GM19023 (cell line): Measurements from ENCODE around the gene PTN.
"Not testable (repeated sequence)": the region's sequence is repeated elsewhere in the genome, so short reads cannot be mapped to it uniquely, and the experiment has no call there.

ENCODE experiments used
- ATAC-seq: cut with Tn5 transposase; IDR thresholded peaks from one replicate; pipeline ENCODE4 v1.9.1; 2021; ENCODE audit warnings: mild to moderate bottlenecking, moderate library complexity; ENCODE audit not compliant: unreplicated experiment

Gene PTN

DNA sequence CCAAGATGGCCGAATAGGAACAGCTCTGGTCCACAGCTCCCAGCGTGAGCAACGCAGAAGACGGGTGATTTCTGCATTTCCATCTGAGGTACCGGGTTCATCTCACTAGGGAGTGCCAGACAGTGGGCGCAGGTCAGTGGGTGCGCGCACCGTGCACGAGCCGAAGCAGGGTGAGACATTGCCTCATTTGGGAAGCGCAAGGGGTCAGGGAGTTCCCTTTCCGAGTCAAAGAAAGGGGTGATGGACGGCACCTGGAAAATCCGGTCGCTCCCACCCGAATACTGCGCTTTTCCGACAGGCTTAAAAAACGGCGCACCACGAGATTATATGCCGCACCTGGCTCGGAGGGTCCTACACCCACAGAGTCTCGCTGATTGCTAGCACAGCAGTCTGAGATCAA, 161.9 kb downstream of the PTN start:
- ATAC-seq = not testable (repeated sequence)
